ENCODE measurements around the gene HOXA7. TPM values are rescaled to one million over a fixed set of nuclear protein-coding genes. Genes with fewer than 3 reads are reported as not detected.

HOXA7 gene
- total RNA-seq, 1 donor: 3.6 TPM

DNA sequence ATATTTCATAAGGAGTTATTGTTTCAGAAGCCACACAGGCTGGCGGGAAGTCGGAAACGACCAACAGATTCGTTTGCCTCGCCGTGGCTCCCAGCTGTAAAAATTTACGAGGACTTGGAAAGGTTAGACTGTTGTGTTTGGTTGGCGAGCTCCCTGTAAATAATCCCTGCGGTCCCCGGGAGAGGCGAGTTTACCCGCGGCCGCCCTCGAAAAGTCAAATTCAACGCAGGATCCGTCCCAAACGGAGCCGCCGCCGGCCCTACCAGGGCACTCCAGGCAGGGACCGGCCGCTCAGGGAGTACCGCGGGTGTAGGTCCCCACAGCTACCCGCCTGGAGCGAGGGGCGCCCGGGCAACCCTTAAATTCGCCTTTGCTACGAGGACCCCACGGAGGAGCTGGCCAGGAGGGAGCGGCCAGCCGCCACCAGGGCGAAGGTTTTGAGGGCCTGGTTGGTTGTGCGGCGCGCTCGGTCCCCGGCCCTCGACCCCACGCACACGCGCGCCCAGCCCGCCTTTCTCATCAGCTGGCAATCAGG is 9.6 kb upstream of the HOXA7 start:
- H2AFZ ChIP-seq (ENCODE audit: low read length): peak overlapping the region; percentile 84
- peaks cover 17% of the 10 kb centered on the region for H4K20me1 ChIP-seq (ENCODE audit: insufficient read depth, low read length)
- H3K79me2 ChIP-seq (ENCODE audit: insufficient read depth, low read length): peaks cover 98% of the 10 kb centered on the region
- DNase-seq (ENCODE audit: insufficient read length, low spot score, missing footprints): peak; percentile 85
- no peaks in the 10 kb centered on the region for H3K27me3 ChIP-seq (ENCODE audit: insufficient read depth, low read length)
- H3K36me3 ChIP-seq (ENCODE audit: insufficient read depth, low read length): peaks cover 19% of the 10 kb centered on the region
- peak overlapping the region; percentile 95 for H3K27ac ChIP-seq (ENCODE audit: low read depth, low read length)
- peak overlapping the region; percentile 99 for H3K4me2 ChIP-seq (ENCODE audit: insufficient read depth, low read length)
- peak overlapping the region; percentile 75 for H3K4me3 ChIP-seq (ENCODE audit: insufficient read depth, low read length)
- H3K4me1 ChIP-seq (ENCODE audit: insufficient read depth, low read length): peaks cover 31% of the 10 kb centered on the region
- H3K9me3 ChIP-seq (ENCODE audit: low read depth, low read length): no peaks in the 10 kb centered on the region
- TF ChIP-seq, protein P1, sequence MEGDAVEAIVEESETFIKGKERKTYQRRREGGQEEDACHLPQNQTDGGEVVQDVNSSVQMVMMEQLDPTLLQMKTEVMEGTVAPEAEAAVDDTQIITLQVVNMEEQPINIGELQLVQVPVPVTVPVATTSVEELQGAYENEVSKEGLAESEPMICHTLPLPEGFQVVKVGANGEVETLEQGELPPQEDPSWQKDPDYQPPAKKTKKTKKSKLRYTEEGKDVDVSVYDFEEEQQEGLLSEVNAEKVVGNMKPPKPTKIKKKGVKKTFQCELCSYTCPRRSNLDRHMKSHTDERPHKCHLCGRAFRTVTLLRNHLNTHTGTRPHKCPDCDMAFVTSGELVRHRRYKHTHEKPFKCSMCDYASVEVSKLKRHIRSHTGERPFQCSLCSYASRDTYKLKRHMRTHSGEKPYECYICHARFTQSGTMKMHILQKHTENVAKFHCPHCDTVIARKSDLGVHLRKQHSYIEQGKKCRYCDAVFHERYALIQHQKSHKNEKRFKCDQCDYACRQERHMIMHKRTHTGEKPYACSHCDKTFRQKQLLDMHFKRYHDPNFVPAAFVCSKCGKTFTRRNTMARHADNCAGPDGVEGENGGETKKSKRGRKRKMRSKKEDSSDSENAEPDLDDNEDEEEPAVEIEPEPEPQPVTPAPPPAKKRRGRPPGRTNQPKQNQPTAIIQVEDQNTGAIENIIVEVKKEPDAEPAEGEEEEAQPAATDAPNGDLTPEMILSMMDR (IDR thresholded peaks at IDR 0.05; ENCODE audit: extremely low read depth, low read depth, low read length): no peak

GRCh38 chr7:27165089-27165995 is 8.9 kb upstream of the HOXA7 start, which contains the start of gene HOXA9:
Gene HOXA9 (minus strand): TSS chr7:27165537. CDS start chr7:27165457, 80 bp downstream.
- Histone ChIP-seq H3K9me3 (ENCODE audit: low read depth, low read length) (no peaks in the 10 kb centered on the region), H2AFZ (ENCODE audit: low read length) (peak within 1 kb of the TSS; percentile 84), H3K27ac (ENCODE audit: low read depth, low read length) (peak within 1 kb of the TSS; percentile 95), H3K4me2 (ENCODE audit: insufficient read depth, low read length) (peak within 1 kb of the TSS; percentile 99), H3K36me3 (ENCODE audit: insufficient read depth, low read length) (peaks cover 18% of the 10 kb centered on the region), H3K27me3 (ENCODE audit: insufficient read depth, low read length) (no peaks in the 10 kb centered on the region), H3K4me1 (ENCODE audit: insufficient read depth, low read length) (peaks cover 32% of the 10 kb centered on the region), H3K4me3 (ENCODE audit: insufficient read depth, low read length) (peak within 1 kb of the TSS; percentile 75), H3K79me2 (ENCODE audit: insufficient read depth, low read length) (peaks cover 97% of the 10 kb centered on the region), H4K20me1 (ENCODE audit: insufficient read depth, low read length) (peaks cover 17% of the 10 kb centered on the region)
- TF ChIP-seq, protein P1 (IDR thresholded peaks at IDR 0.05; ENCODE audit: extremely low read depth, low read depth, low read length): no peak
- DNase-seq (ENCODE audit: insufficient read length, low spot score, missing footprints): peak; percentile 99

DNA sequence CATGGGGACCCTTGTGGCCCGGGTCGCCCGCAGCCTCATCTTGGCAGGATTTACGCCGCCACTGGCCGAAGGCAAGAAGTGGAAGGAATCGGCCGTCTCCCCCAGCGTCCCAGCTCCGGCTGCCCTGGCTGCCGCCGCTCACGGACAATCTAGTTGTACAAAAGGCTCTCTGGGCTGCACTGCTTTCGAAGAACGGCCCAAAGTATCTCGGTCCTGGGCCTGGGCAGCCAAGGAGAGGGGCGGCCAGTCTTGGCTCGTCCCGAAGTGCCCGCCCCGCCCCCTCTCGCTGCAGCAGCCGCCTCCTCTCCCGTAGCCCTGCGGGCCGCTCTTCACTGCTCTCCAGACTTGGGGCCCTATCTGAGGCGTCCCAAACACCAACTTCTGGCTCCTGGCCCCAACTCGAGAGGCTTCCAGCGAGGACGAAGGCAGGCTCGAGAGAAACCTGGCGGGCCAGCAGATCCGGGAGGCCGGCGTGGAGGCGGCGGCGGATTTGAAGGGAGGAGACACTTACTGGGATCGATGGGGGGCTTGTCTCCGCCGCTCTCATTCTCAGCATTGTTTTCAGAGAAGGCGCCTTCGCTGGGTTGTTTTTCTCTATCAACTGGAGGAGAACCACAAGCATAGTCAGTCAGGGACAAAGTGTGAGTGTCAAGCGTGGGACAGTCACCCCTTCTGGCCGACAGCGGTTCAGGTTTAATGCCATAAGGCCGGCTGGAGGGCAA is 8.1 kb upstream of the HOXA7 start:
- H3K79me2 ChIP-seq (ENCODE audit: insufficient read depth, low read length): peaks cover 94% of the 10 kb centered on the region
- peak overlapping the region; percentile 99 for H3K4me2 ChIP-seq (ENCODE audit: insufficient read depth, low read length)
- peaks cover 18% of the 10 kb centered on the region for H3K36me3 ChIP-seq (ENCODE audit: insufficient read depth, low read length)
- no peaks in the 10 kb centered on the region for H3K9me3 ChIP-seq (ENCODE audit: low read depth, low read length)
- peak; percentile 92 for DNase-seq (ENCODE audit: insufficient read length, low spot score, missing footprints)
- TF ChIP-seq, protein P1 (IDR thresholded peaks at IDR 0.05; ENCODE audit: extremely low read depth, low read depth, low read length): peak; percentile 26
- peak overlapping the region; percentile 75 for H3K4me3 ChIP-seq (ENCODE audit: insufficient read depth, low read length)
- H3K4me1 ChIP-seq (ENCODE audit: insufficient read depth, low read length): peaks cover 32% of the 10 kb centered on the region
- peak overlapping the region; percentile 95 for H3K27ac ChIP-seq (ENCODE audit: low read depth, low read length)
- H3K27me3 ChIP-seq (ENCODE audit: insufficient read depth, low read length): no peaks in the 10 kb centered on the region
- peaks cover 17% of the 10 kb centered on the region for H4K20me1 ChIP-seq (ENCODE audit: insufficient read depth, low read length)
- H2AFZ ChIP-seq (ENCODE audit: low read length): no peak overlapping the region
